ENCODE data around the gene DENND5A. TPM values are rescaled to one million over a fixed set of nuclear protein-coding genes. Genes with fewer than 3 reads are reported as not detected.

DENND5A gene
- total and polyA plus RNA-seq, 2 donors (not counting 1 experiment from before 2014, with no cell fraction given), result 125 to 235 TPM

DNA sequence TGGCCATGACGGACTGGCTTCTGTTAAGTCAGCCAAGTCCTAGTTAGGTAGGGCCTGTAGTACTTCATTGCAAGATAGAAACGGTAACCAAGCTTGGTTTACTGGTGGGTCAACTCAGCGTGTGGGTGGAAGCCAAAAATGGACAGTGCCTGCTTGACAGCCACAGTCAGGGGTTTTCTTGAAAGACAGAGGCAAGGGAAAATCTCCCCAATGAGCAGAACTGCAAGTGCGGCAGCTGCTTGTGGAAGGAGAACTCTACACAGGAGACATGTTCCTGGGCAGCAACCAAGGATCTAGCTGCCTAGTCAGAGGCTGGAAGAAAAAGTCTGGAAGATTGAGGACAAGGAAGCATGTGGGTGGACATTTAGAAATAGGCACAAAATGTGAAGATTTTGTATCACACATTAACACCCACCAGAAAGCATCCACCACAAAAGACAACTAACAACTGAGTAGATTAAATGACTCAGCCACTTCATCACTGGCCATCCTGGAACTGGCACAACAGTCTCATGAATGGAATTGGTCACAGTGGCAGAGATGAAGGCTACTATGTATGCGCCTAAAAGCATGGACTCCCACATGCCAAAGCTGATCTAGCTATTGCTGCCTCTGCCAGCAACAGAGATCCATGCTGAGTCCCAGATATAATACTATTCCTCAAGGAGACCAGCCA, 132.8 kb downstream of the DENND5A start:
- no peak overlapping the region for H2AFZ ChIP-seq (ENCODE audit: low read length)
- H3K9me3 ChIP-seq (ENCODE audit: control insufficient read depth, insufficient read depth, low read depth, low read length), result no peaks in the 10 kb centered on the region
- H3K27ac ChIP-seq (ENCODE audit: insufficient read depth, low read length), result no peak overlapping the region
- no peak overlapping the region for H3K4me2 ChIP-seq (ENCODE audit: extremely low read depth, insufficient read depth, low read length)
- no peaks in the 10 kb centered on the region for H3K79me2 ChIP-seq (ENCODE audit: control insufficient read depth, insufficient read depth, low read length)
- H3K27me3 ChIP-seq (ENCODE audit: control insufficient read depth, insufficient read depth, low read length), result no peaks in the 10 kb centered on the region
- H4K20me1 ChIP-seq (ENCODE audit: control insufficient read depth, extremely low read depth, insufficient read depth, low read length), result peaks cover 1% of the 10 kb centered on the region
- TF ChIP-seq EZH2 (IDR thresholded peaks at IDR 0.05; ENCODE audit: low read length, missing control alignments), result no peak
- TF ChIP-seq, protein P1, sequence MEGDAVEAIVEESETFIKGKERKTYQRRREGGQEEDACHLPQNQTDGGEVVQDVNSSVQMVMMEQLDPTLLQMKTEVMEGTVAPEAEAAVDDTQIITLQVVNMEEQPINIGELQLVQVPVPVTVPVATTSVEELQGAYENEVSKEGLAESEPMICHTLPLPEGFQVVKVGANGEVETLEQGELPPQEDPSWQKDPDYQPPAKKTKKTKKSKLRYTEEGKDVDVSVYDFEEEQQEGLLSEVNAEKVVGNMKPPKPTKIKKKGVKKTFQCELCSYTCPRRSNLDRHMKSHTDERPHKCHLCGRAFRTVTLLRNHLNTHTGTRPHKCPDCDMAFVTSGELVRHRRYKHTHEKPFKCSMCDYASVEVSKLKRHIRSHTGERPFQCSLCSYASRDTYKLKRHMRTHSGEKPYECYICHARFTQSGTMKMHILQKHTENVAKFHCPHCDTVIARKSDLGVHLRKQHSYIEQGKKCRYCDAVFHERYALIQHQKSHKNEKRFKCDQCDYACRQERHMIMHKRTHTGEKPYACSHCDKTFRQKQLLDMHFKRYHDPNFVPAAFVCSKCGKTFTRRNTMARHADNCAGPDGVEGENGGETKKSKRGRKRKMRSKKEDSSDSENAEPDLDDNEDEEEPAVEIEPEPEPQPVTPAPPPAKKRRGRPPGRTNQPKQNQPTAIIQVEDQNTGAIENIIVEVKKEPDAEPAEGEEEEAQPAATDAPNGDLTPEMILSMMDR (conservative IDR thresholded peaks at IDR 0.05 in 1 of 2, IDR thresholded peaks at IDR 0.05 in 1 of 2; ENCODE audit: low read depth in 1 of 2, low read length in 2 of 2), result no peak
- H3K9ac ChIP-seq (ENCODE audit: insufficient read depth, low read length), result no peak overlapping the region
- no peaks in the 10 kb centered on the region for H3K36me3 ChIP-seq (ENCODE audit: control insufficient read depth, insufficient read depth, low read length)
- H3K4me1 ChIP-seq (ENCODE audit: control insufficient read depth, extremely low read depth, insufficient read depth, low read length), result no peaks in the 10 kb centered on the region
- no peak overlapping the region for H3K4me3 ChIP-seq (replicated peaks in 1 of 4; ENCODE audit: control extremely low read depth in 1 of 4, insufficient read depth in 1 of 4, low read depth in 3 of 4, low read length in 4 of 4)
- peak in 1 of 2 donors; percentile 28 for DNase-seq (ENCODE audit: low read depth in 2 of 2)

DNA sequence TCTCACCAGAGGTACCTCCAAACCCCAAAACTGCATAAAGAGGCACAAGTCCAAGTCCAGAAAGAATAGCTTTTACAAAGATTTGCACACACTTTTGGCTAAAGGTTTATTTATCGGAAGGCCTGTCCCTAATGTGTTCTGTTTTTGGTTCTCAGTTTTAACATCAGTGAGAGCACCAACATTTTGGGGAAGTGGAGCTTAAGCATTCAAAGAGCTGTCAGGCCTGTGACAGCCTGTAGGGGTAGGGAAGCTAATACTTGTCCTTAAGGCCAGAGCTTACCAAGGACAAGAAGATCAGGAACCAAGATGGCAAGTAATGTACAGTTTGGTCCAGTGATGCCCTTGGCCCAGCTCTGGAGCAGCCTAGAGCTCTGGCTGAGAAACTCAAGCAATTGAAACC, 134.9 kb downstream of the DENND5A start:
- no peak overlapping the region for H2AFZ ChIP-seq (ENCODE audit: low read length)

DNA sequence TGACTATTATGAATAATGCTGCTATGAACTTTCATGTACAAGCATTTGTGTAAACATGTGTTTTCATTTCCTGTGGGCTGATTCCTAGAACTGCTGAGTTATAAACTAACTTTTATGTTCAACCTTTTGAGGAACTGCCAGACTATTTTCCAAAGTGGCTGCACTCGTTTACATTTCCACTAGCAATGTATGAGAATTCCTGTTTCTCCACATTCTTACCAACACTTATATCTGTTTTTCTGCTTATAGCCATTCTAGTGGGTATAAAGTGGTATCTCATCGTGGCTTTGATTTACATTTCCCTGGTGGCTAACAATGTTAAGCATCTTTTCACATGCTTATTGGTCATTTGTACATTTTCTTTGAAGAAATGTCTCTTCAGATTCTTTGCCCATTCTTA, 138.5 kb downstream of the DENND5A start:
- no peaks in the 10 kb centered on the region for H3K9me3 ChIP-seq (ENCODE audit: control insufficient read depth, insufficient read depth, low read depth, low read length)
- H3K4me1 ChIP-seq (ENCODE audit: control insufficient read depth, extremely low read depth, insufficient read depth, low read length), result no peaks in the 10 kb centered on the region
- no peak overlapping the region for H3K27ac ChIP-seq (ENCODE audit: insufficient read depth, low read length)
- H3K27me3 ChIP-seq (ENCODE audit: control insufficient read depth, insufficient read depth, low read length), result no peaks in the 10 kb centered on the region
- H3K4me3 ChIP-seq (replicated peaks in 1 of 4; ENCODE audit: control extremely low read depth in 1 of 4, insufficient read depth in 1 of 4, low read depth in 3 of 4, low read length in 4 of 4), result no peak overlapping the region
- H4K20me1 ChIP-seq (ENCODE audit: control insufficient read depth, extremely low read depth, insufficient read depth, low read length), result peaks cover 1% of the 10 kb centered on the region
- no peaks in the 10 kb centered on the region for H3K36me3 ChIP-seq (ENCODE audit: control insufficient read depth, insufficient read depth, low read length)
- no peak overlapping the region for H3K9ac ChIP-seq (ENCODE audit: insufficient read depth, low read length)
- no peaks in the 10 kb centered on the region for H3K79me2 ChIP-seq (ENCODE audit: control insufficient read depth, insufficient read depth, low read length)
- no peak overlapping the region for H2AFZ ChIP-seq (ENCODE audit: low read length)
- H3K4me2 ChIP-seq (ENCODE audit: extremely low read depth, insufficient read depth, low read length), result no peak overlapping the region
- no peak for DNase-seq (ENCODE audit: low read depth in 2 of 2)
- TF ChIP-seq, protein P1 (conservative IDR thresholded peaks at IDR 0.05 in 1 of 2, IDR thresholded peaks at IDR 0.05 in 1 of 2; ENCODE audit: low read depth in 1 of 2, low read length in 2 of 2), result no peak
- no peak for TF ChIP-seq EZH2 (IDR thresholded peaks at IDR 0.05; ENCODE audit: low read length, missing control alignments)

More for the DNA sequence above, 134.9 kb downstream of the DENND5A start:
- TF ChIP-seq, protein P1 (conservative IDR thresholded peaks at IDR 0.05 in 1 of 2, IDR thresholded peaks at IDR 0.05 in 1 of 2; ENCODE audit: low read depth in 1 of 2, low read length in 2 of 2), result no peak
- no peak for TF ChIP-seq EZH2 (IDR thresholded peaks at IDR 0.05; ENCODE audit: low read length, missing control alignments)
- H3K4me3 ChIP-seq (replicated peaks in 1 of 4; ENCODE audit: control extremely low read depth in 1 of 4, insufficient read depth in 1 of 4, low read depth in 3 of 4, low read length in 4 of 4), result no peak overlapping the region
- no peak overlapping the region for H3K9ac ChIP-seq (ENCODE audit: insufficient read depth, low read length)
- no peaks in the 10 kb centered on the region for H3K79me2 ChIP-seq (ENCODE audit: control insufficient read depth, insufficient read depth, low read length)
- H3K27me3 ChIP-seq (ENCODE audit: control insufficient read depth, insufficient read depth, low read length), result no peaks in the 10 kb centered on the region
- no peaks in the 10 kb centered on the region for H3K36me3 ChIP-seq (ENCODE audit: control insufficient read depth, insufficient read depth, low read length)
- DNase-seq (ENCODE audit: low read depth in 2 of 2), result no peak
- peaks cover 1% of the 10 kb centered on the region for H4K20me1 ChIP-seq (ENCODE audit: control insufficient read depth, extremely low read depth, insufficient read depth, low read length)
- H3K4me1 ChIP-seq (ENCODE audit: control insufficient read depth, extremely low read depth, insufficient read depth, low read length), result no peaks in the 10 kb centered on the region
- H3K27ac ChIP-seq (ENCODE audit: insufficient read depth, low read length), result no peak overlapping the region
- no peak overlapping the region for H3K4me2 ChIP-seq (ENCODE audit: extremely low read depth, insufficient read depth, low read length)
- H3K9me3 ChIP-seq (ENCODE audit: control insufficient read depth, insufficient read depth, low read depth, low read length), result no peaks in the 10 kb centered on the region
